ENCODE data around the gene SSC5D. TPM values are rescaled to one million over a fixed set of nuclear protein-coding genes. Genes with fewer than 3 reads are reported as not detected.

SSC5D gene
- total RNA-seq, 1 donor: 0.27 TPM

- DNase-seq (ENCODE audit: low read depth in 2 of 3, low spot score in 2 of 3): peak in 1 of 3 donors; percentile 65
Observed at GRCh38 chr19:55454787-55455243, 33.4 kb upstream of the SSC5D start.

DNA sequence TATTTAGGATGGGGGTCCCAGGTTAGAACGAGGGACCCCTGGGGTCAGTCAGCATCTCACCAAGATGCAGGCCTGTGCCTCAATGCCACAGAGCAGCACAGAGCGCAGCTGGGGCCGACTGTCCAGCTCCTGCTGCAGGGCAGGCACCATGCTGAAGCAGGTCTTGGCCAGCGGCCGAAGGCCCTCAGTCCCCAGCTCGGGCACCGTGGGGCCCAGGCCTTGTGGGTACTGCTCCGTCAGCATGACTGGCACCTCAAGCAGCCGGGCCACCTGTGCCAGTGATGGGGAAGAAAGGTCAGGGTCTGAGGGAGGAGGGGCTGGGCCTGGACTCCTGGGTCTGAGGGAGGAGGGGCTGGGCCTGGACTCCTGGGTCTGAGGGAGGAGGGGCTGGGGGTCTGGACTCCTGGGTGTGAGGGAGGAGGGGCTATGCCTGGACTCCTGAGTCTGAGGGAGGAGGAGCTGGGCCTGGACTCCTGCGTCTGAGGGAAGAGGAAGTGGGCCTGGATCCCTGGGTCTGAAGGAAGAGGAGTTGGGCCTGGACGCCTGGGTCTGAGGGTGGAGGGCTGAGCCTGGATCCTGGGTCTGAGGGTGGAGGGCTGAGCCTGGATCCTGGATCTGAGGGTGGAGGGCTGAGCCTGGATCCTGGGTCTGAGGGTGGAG is 32.5 kb upstream of the SSC5D start:
- DNase-seq (ENCODE audit: low read depth in 2 of 3, low spot score in 2 of 3): no peak

DNA sequence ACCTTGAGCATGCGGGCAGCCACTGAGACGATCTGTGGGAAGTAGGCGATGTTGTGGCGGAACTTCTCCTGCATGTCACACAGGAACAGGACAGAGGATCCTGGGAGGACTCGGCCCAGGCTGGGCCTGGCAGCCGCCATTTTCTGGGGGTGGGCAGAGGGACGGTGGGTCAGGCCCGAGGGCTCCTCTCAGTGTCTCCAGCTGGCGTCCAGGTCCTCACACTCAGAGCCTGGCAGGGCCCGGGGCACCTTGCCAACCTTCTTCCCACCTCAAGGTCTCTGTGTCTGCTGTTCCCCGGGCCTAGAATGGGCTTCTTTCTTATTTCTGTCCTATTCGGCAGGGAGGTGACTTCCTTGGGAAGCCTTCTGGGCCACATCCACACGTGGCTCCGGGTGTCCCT is 31.9 kb upstream of the SSC5D start:
- DNase-seq (ENCODE audit: low read depth in 2 of 3, low spot score in 2 of 3): no peak

DNA sequence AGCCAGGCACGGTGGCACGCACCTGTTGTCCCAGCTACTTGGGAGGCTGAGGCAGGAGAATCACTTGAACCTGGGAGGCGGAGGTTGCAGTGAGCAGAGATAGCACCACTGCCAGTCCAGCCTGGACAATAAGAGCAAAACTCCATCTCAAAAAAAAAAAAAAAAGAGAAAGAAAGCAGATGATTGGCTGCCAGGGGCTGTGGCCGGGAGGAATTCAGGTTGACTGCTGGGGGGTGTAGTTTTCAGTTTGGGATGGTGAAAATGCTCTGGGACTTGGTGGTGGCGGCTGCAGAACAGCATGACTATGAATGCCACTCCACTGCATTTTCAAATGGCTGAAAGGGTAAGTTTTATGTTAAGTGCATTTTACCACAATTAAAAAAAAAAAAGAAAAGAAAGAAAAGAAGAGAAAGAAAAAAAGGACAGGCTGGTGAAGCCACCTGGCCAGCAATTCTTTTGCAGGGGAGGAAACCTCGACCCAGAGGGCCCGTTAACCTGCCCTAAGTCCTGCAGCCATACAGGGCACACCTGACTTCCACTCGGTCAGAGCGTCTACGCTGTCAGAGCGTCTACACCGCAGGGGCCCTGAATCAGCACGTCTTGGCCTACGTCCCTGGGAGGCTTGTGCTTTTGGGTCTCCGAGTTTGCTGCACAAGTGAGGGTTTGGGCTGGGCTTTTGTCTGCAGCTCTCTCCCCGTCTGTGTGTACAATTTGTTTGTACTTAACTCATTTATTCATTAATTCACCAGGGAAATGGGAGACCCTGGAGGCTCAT is 30.4 kb upstream of the SSC5D start:
- no peak for DNase-seq (ENCODE audit: low read depth in 2 of 3, low spot score in 2 of 3)

GRCh38 chr19:55459551-55459949 is 28.7 kb upstream of the SSC5D start:
- no peak for DNase-seq (ENCODE audit: low read depth in 2 of 3, low spot score in 2 of 3)

- DNase-seq (ENCODE audit: low read depth in 2 of 3, low spot score in 2 of 3): no peak
Observed at GRCh38 chr19:55459950-55460657, 28.1 kb upstream of the SSC5D start.

DNA sequence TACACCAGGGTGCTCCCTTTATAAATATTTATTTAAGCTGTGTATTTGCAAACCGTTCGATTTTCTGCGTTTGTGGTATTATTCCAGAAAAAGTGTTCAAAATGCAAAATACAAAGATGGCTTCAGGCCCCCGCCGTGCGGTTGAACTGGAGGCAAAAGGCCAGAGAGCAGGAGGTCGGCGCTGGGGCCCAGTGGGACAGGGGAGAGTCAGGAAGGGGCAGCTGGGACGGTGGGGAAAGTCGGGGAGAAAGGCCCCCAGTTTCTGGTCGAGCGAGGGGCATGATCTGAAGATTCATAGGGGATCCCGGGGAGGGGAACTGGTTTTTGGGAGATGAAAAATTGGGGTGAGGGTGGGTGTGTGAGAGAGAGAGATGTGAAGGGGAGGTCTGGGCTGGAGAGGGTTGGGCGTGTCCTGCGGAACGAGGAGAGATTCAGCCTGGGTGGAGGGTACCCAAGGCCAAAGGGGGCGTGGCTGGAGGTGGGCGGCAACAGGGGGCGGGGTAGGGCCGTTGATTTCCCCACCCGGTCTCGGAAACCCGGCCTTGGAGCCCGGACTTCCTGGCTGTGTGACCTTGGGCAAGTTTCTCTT is 27.5 kb upstream of the SSC5D start:
- peak in 2 of 3 donors; percentile 63 to 71 for DNase-seq (ENCODE audit: low read depth in 2 of 3, low spot score in 2 of 3)

- DNase-seq (ENCODE audit: low read depth in 2 of 3, low spot score in 2 of 3): peak; percentile 95 to 100 (median 100)
Observed at GRCh38 chr19:55461259-55461973, 26.8 kb upstream of the SSC5D start, which contains the start of gene ISOC2. Gene ISOC2, minus strand, starts transcription at chr19:55461642. Its CDS starts 5,156 bp downstream, at chr19:55456486.

DNA sequence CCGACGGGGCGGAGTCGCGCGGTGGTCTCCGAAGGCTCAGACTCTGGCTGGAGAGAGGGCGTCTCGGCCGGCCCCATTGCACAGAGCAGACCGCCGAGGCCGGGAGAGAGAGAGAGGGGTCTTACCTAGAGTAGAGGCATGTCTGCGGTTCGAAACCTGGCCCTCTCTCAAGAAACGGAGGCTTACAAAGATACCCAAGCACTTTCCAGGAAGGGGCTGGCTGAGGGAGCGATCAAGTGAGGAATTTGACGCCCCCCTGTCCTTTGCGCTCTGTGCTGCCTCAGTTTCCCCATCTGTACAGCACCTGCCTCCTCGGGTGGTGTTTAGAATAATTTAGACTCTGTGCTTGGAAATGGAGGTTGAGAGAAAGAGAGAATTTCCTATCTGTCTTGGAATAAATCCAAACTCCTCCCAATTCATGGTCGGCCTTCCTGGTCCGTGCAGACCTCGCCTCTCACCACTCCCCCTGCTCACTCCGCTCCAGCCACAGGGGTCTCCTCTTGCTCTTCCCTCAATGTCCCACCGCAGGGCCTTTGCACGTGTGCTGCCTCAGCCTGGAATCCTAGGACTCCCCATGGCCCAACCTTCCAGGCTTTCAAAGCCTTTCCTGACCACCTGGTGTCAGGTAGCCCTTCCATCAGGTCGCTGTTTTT is 26.1 kb upstream of the SSC5D start:
- DNase-seq (ENCODE audit: low read depth in 2 of 3, low spot score in 2 of 3): peak in 1 of 3 donors; percentile 62

- no peak for DNase-seq (ENCODE audit: low read depth in 2 of 3, low spot score in 2 of 3)
Observed at GRCh38 chr19:55462722-55463121, 25.5 kb upstream of the SSC5D start.

DNA sequence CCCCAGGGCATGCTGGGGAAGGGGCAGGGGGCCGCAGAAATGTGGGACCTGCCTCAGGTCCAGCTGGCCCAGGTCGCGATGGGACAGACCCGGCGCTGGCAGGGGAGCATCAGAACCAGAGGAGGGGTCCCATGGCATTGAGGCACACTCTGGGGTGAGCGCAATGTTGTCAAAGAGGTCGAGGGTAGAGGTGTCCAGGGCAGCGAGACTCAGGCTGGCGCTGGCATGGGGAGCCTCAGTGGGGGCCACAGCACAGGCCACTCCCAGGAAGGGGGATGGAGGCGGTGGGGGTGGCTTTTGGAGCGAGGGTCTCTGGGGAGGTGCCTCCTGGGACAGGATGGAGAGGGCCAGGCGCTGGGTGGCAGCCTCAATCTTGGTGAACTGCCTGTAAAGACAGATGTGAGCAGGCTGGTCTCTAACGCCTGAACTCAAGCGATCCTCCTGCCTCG is 24.6 kb upstream of the SSC5D start:
- DNase-seq (ENCODE audit: low read depth in 2 of 3, low spot score in 2 of 3): no peak

DNA sequence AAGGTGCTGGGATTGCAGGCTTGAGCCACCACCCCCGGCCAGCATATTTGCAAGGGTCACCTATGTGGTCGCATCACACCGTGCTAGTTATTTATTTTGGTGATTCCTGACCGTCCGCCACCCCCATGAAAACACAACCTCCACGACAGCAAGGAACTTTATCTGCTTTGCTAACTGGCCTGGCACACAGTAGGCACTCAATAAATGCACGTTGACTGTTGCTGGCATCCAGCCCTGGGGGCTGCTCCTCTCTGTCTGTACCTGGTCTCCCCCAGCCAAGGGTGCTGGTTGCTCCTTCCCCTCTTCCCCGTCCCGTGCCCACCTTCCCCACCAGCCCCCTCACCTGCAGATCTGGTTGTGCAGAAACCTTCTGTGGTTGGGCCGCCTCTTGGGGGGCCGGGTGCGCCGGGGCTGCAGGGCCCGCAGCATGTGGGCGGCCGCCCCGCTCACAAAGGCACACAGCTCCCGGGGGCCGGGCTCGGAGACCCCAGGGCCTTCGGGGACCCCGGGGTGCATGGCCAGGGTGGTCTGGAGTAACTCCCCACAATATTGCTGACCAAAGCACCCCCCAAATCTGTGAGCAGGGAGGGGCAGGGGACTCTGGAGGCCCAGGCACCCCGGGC is 24.1 kb upstream of the SSC5D start:
- no peak for DNase-seq (ENCODE audit: low read depth in 2 of 3, low spot score in 2 of 3)

DNA sequence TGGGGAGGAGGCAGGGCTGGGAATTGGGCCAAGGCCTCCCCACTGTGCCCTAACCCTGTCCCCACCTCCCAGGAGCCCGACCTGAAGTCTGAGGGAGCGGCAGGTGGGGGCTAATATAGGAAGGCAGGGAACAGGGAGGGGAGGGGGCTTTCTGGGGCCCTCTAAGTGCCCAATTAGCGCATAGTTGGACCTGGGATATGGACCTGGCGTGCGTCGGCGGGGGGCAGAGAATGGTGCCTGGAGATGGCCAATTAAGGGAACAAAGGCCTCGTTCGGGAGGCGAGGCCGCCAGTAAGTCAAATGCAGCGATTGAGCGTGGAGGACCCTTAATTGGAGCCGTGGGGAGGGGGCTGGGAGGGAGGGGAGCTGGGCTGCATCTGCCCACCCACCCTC is 23.6 kb upstream of the SSC5D start, which contains the start of gene C19orf85:
TSS of gene C19orf85 (minus strand) at position 90 of the 393 bp plus-strand sequence. CDS start 197 bp downstream, outside the sequence.
- DNase-seq (ENCODE audit: low read depth in 2 of 3, low spot score in 2 of 3): no peak

DNA sequence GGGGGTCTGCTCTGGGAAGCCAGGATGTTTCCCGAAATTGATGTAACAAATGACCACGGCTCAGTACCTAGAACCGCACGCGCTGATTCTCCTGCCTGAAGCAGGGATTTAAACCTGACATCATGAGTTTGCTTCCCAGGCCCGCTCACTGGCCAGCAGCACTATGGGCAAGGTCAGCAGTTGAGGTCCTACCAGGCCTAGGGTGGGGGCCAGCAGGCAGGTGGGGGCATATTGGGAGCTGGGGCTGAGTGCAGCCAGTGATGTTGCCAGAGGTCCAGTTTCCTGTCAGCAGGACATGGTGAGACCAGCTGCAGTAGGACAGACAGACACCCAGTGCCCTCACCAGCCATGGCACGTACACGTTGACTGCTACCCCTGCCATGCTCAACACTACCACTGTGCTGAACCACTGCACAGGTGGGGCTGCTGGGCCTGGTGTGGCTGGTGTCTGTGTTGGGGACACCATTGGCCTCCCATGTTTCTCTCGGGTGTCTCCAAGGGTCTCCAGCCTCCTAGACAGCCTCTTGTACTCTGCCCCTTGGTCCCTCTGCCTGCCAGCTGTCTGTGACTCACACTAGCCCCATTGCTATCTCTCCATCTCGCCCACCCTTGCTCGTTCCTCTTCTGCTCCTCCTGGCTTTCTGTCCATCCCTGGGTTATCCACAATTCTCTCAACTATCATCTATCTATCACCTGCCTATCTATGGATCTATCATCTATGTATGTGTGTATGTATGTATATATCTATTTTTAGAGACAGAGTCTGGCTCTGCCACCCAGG is 22.6 kb upstream of the SSC5D start:
- DNase-seq (ENCODE audit: low read depth in 2 of 3, low spot score in 2 of 3): no peak

DNA sequence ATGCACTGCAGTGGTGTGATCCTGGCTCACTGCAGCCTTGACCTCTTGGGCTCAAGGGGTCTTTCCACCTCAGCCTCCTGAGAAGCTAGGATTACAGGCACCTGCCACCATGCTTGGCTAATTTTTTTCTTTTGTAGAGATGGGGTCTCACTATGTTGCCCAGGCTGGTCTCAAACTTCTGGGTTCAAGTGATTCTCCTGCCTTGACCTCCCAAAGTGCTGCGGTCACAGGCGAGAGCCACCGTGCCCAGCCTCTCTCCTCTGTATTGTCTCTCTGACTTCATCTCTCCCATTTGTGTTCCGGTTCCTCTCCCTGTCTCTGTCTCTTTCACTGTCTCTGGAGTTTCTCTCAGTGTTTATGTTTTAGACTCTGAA is 22.0 kb upstream of the SSC5D start:
- no peak for DNase-seq (ENCODE audit: low read depth in 2 of 3, low spot score in 2 of 3)

DNA sequence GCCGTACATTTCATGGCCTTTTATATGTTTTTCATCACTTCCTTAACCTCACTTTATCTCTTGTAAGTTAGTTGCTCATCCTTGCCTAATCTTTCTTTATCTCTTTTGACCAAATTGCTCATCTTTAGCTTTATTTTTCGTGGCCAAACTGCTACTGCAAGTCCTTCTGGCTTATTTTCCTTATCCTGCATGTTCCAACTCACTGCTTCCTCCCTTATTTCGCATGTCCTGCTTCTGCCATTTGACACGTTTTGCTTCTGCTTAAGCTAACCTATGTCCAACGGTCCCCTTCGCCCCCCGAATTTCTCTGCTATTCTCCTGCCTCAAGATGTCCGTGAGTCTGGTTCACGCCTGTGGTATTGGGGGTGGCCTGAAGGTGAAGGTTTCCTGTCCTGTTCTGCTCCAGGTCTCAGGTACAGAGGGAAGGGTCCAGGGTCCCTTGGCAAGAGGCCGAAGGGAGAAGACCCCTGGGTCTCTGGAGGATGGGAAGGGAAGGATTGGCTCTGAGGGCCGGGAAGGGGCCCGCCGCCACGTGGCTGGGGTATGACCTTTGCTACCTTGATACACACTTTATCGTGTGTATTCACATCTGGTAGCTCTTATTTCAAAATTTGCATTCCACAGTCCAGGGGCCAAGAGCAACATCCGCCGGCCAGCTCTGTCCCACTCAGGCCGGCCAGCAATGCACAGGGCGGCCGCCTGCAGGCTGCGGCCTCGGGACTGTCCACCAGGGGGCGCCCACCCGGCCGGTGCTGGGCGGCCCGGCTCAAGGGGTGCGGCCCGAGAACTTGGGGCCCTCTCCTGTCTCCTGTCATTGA is 20.8 kb upstream of the SSC5D start:
- peak in 2 of 3 donors; percentile 50 to 57 for DNase-seq (ENCODE audit: low read depth in 2 of 3, low spot score in 2 of 3)

DNA sequence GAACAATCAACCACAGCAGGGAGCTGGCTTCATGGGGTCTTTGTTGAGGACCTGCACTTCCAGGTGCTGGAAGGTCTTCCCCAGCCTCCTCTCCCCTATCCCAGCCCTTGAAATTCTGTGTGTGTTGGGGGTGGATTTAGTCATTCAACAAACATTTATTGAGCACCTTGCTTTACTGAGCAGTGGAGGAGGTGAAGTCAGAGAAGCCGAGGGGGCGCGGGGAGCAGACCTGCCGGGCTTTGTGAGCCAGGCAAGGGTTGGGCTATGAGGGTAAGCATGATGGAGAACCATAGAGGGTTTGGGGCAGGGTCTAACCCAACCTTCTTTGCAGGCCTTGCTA is 20.2 kb upstream of the SSC5D start:
- no peak for DNase-seq (ENCODE audit: low read depth in 2 of 3, low spot score in 2 of 3)

GRCh38 chr19:55471266-55471665 is 17.0 kb upstream of the SSC5D start:
- DNase-seq (ENCODE audit: low read depth in 2 of 3, low spot score in 2 of 3): no peak

Measured in hematopoietic multipotent progenitor cell (in vitro differentiated cells).